HG03378 (cell line): ENCODE results near the gene RUNX2.
"Not testable (repeated sequence)": the region's sequence is repeated elsewhere in the genome, so short reads cannot be mapped to it uniquely, and the experiment has no call there.

ENCODE experiments used
- ATAC-seq: cut with Tn5 transposase; IDR thresholded peaks from one replicate; pipeline ENCODE4 v1.9.1; 2021; ENCODE audit warnings: mild to moderate bottlenecking, moderate library complexity; ENCODE audit not compliant: unreplicated experiment

RUNX2 gene

GRCh38 chr6:45450132-45450531 lies 122.0 kb downstream of the RUNX2 start:
- ATAC-seq = no peak

GRCh38 chr6:45450831-45451230 lies 122.7 kb downstream of the RUNX2 start:
- ATAC-seq = no peak

GRCh38 chr6:45454008-45454911 lies 126.1 kb downstream of the RUNX2 start:
- no peak for ATAC-seq

- no peak for ATAC-seq
Measured at GRCh38 chr6:45455408-45455807, 127.3 kb downstream of the RUNX2 start.

- no peak for ATAC-seq
Measured at GRCh38 chr6:45457141-45457540, 129.0 kb downstream of the RUNX2 start.

- ATAC-seq = no peak
Measured at GRCh38 chr6:45458672-45459071, 130.5 kb downstream of the RUNX2 start.

GRCh38 chr6:45460166-45460565 lies 132.0 kb downstream of the RUNX2 start:
- no peak for ATAC-seq

- ATAC-seq = no peak
Measured at GRCh38 chr6:45461486-45461885, 133.4 kb downstream of the RUNX2 start.

- ATAC-seq = no peak
Measured at GRCh38 chr6:45462190-45463134, 134.3 kb downstream of the RUNX2 start.

- ATAC-seq = no peak
Measured at GRCh38 chr6:45464685-45465084, 136.6 kb downstream of the RUNX2 start.

GRCh38 chr6:45466686-45467085 lies 138.6 kb downstream of the RUNX2 start:
- ATAC-seq = no peak

GRCh38 chr6:45467417-45467816 lies 139.3 kb downstream of the RUNX2 start:
- ATAC-seq = not testable (repeated sequence)

GRCh38 chr6:45467853-45468252 lies 139.7 kb downstream of the RUNX2 start:
- ATAC-seq = no peak

- no peak for ATAC-seq
Measured at GRCh38 chr6:45469663-45470062, 141.5 kb downstream of the RUNX2 start.

GRCh38 chr6:45470131-45470738 lies 142.1 kb downstream of the RUNX2 start:
- ATAC-seq = no peak

- no peak for ATAC-seq
Measured at GRCh38 chr6:45472382-45472781, 144.3 kb downstream of the RUNX2 start.

- ATAC-seq = no peak
Measured at GRCh38 chr6:45473121-45473993, 145.2 kb downstream of the RUNX2 start.

- no peak for ATAC-seq
Measured at GRCh38 chr6:45474376-45474775, 146.2 kb downstream of the RUNX2 start.

GRCh38 chr6:45476341-45476740 lies 148.2 kb downstream of the RUNX2 start:
- no peak for ATAC-seq

- ATAC-seq = no peak
Measured at GRCh38 chr6:45477278-45477677, 149.1 kb downstream of the RUNX2 start.
